SK-N-SH treated with all-trans-retinoic acid at 6 μM for 48 hours (cell line): ENCODE data around the gene TFCP2.

Experiments
- ATAC-seq: fragments of 200-7000 bp; cut with Tn5 transposase; 3 replicates; pipeline ENCODE4 v1.9.1; 2020; ENCODE audit warnings: mild to moderate bottlenecking, moderate library complexity
- ARNTL ChIP-seq: fragments of 450-650 bp; formaldehyde crosslinking; IDR thresholded peaks from 2 replicates; pipeline ENCODE4 v1.5.0; 2020; ENCODE audit warnings: low read depth, mild to moderate bottlenecking, moderate library complexity, borderline replicate concordance
- BACH2 ChIP-seq: fragments of 250-450 bp; sonication (Bioruptor Pico); IDR thresholded peaks from 2 replicates; pipeline ENCODE4 v1.9.0; 2021; ENCODE audit warnings: mild to moderate bottlenecking, borderline replicate concordance
- CSDC2 ChIP-seq: fragments of 250-450 bp; sonication (Bioruptor Pico); IDR thresholded peaks from 2 replicates; pipeline ENCODE4 v1.5.0; 2020; ENCODE audit warnings: mild to moderate bottlenecking, moderate library complexity
- ESRRG ChIP-seq: fragments of 250-450 bp; sonication (Bioruptor Pico); IDR thresholded peaks from 2 replicates; pipeline ENCODE4 v1.6.1; 2021; ENCODE audit warnings: mild to moderate bottlenecking
- GLIS3 ChIP-seq: fragments of 250-450 bp; sonication (Bioruptor Pico); IDR thresholded peaks from 2 replicates; pipeline ENCODE4 v1.5.0; 2020; ENCODE audit warnings: mild to moderate bottlenecking, moderate library complexity
- OSR1 ChIP-seq: fragments of 250-450 bp; sonication (Bioruptor Pico); IDR thresholded peaks from 2 replicates; pipeline ENCODE4 v1.8.0; 2022; ENCODE audit warnings: moderate library complexity, mild to moderate bottlenecking, inconsistent platforms
- POU6F1 ChIP-seq: fragments of 250-450 bp; sonication (Bioruptor Pico); IDR thresholded peaks from 2 replicates; pipeline ENCODE4 v1.8.0; 2021; ENCODE audit warnings: low read depth, mild to moderate bottlenecking, moderate library complexity, borderline replicate concordance
- PPARA ChIP-seq: fragments of 250-450 bp; sonication (Bioruptor Pico); IDR thresholded peaks from 2 replicates; pipeline ENCODE4 v1.5.0; 2020; ENCODE audit warnings: mild to moderate bottlenecking, borderline replicate concordance
- RARB ChIP-seq: fragments of 250-450 bp; sonication (Bioruptor Pico); IDR thresholded peaks from 2 replicates; pipeline ENCODE4 v1.8.0; 2021; ENCODE audit warnings: mild to moderate bottlenecking, moderate library complexity
- SNAI2 ChIP-seq: fragments of 250-450 bp; sonication (Bioruptor Pico); IDR thresholded peaks from 2 replicates; pipeline ENCODE4 v1.5.0; 2020; ENCODE audit warnings: mild to moderate bottlenecking, moderate library complexity
- TCF4 ChIP-seq: fragments of 250-450 bp; sonication (Bioruptor Pico); IDR thresholded peaks from 2 replicates; pipeline ENCODE4 v1.8.0; 2021; ENCODE audit warnings: mild to moderate bottlenecking, moderate library complexity, borderline replicate concordance
- TOX ChIP-seq: fragments of 250-450 bp; sonication (Bioruptor Pico); IDR thresholded peaks from 2 replicates; pipeline ENCODE4 v1.8.0; 2021; ENCODE audit warnings: mild to moderate bottlenecking, moderate library complexity, borderline replicate concordance
- TSHZ2 ChIP-seq: fragments of 250-450 bp; sonication (Bioruptor Pico); IDR thresholded peaks from 2 replicates; pipeline ENCODE4 v1.5.0; 2020; ENCODE audit warnings: mild to moderate bottlenecking, moderate library complexity
- ZFP3 ChIP-seq: fragments of 250-450 bp; sonication (Bioruptor Pico); IDR thresholded peaks from 2 replicates; pipeline ENCODE4 v1.5.0; 2020; ENCODE audit warnings: mild to moderate bottlenecking, moderate library complexity
- ZFP30 ChIP-seq: fragments of 450-650 bp; formaldehyde crosslinking; IDR thresholded peaks from 2 replicates; pipeline ENCODE4 v1.5.0; 2022; ENCODE audit warnings: mild to moderate bottlenecking, moderate library complexity
- ZNF565 ChIP-seq: fragments of 450-650 bp; formaldehyde crosslinking; conservative IDR thresholded peaks from 2 replicates; pipeline ENCODE4 v1.5.0; 2020; ENCODE audit warnings: low read depth, mild to moderate bottlenecking, moderate library complexity
- ZNF70 ChIP-seq: fragments of 450-650 bp; formaldehyde crosslinking; IDR thresholded peaks from 2 replicates; pipeline ENCODE4 v1.5.0; 2020; ENCODE audit warnings: mild to moderate bottlenecking, moderate library complexity
- ZNF8 ChIP-seq: fragments of 450-650 bp; formaldehyde crosslinking; IDR thresholded peaks from 2 replicates; pipeline ENCODE4 v1.5.0; 2020; ENCODE audit warnings: mild to moderate bottlenecking, moderate library complexity
- TF ChIP-seq, protein P1 (sequence below): fragments of 250-450 bp; sonication (Bioruptor Pico); IDR thresholded peaks from 2 replicates; pipeline ENCODE4 v1.8.0; 2020; ENCODE audit warnings: mild to moderate bottlenecking, moderate library complexity, borderline replicate concordance
- TF ChIP-seq, protein P2 (sequence below): fragments of 250-450 bp; sonication (Bioruptor Pico); IDR thresholded peaks from 2 replicates; pipeline ENCODE4 v1.5.1; 2020; ENCODE audit warnings: low read depth, mild to moderate bottlenecking, moderate library complexity
- TF ChIP-seq, protein P3 (sequence below): fragments of 250-450 bp; sonication (Bioruptor Pico); IDR thresholded peaks from 2 replicates; pipeline ENCODE4 v1.5.1; 2021; ENCODE audit warnings: mild to moderate bottlenecking, moderate library complexity

TFCP2 gene

GRCh38 chr12:51126297-51126696 is 46.6 kb downstream of the TFCP2 start:
- TF ChIP-seq TOX (no peak), POU6F1 (CRISPR knock-in tag) (no peak), ZFP3 (CRISPR knock-in tag) (no peak), ZNF8 (CRISPR knock-in tag) (no peak), OSR1 (CRISPR knock-in tag) (no peak), GLIS3 (no peak), RARB (no peak), ZFP30 (CRISPR knock-in tag) (no peak), BACH2 (CRISPR knock-in tag) (no peak), CSDC2 (CRISPR knock-in tag) (no peak), ZNF70 (no peak), ZNF565 (CRISPR knock-in tag) (no peak), TSHZ2 (CRISPR knock-in tag) (no peak), ESRRG (no peak), TCF4 (no peak), PPARA (no peak), ARNTL (CRISPR knock-in tag) (no peak)
- TF ChIP-seq, protein P1, sequence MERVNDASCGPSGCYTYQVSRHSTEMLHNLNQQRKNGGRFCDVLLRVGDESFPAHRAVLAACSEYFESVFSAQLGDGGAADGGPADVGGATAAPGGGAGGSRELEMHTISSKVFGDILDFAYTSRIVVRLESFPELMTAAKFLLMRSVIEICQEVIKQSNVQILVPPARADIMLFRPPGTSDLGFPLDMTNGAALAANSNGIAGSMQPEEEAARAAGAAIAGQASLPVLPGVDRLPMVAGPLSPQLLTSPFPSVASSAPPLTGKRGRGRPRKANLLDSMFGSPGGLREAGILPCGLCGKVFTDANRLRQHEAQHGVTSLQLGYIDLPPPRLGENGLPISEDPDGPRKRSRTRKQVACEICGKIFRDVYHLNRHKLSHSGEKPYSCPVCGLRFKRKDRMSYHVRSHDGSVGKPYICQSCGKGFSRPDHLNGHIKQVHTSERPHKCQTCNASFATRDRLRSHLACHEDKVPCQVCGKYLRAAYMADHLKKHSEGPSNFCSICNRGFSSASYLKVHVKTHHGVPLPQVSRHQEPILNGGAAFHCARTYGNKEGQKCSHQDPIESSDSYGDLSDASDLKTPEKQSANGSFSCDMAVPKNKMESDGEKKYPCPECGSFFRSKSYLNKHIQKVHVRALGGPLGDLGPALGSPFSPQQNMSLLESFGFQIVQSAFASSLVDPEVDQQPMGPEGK (CRISPR knock-in tag), result no peak
- no peak for ATAC-seq

GRCh38 chr12:51124504-51124903 is 48.4 kb downstream of the TFCP2 start:
- TF ChIP-seq ZNF8 (CRISPR knock-in tag) (no peak), SNAI2 (CRISPR knock-in tag) (no peak), ZNF70 (no peak), OSR1 (CRISPR knock-in tag) (no peak), ZFP3 (CRISPR knock-in tag) (no peak), POU6F1 (CRISPR knock-in tag) (no peak), ZNF565 (CRISPR knock-in tag) (no peak), PPARA (no peak)
- TF ChIP-seq, protein P2, sequence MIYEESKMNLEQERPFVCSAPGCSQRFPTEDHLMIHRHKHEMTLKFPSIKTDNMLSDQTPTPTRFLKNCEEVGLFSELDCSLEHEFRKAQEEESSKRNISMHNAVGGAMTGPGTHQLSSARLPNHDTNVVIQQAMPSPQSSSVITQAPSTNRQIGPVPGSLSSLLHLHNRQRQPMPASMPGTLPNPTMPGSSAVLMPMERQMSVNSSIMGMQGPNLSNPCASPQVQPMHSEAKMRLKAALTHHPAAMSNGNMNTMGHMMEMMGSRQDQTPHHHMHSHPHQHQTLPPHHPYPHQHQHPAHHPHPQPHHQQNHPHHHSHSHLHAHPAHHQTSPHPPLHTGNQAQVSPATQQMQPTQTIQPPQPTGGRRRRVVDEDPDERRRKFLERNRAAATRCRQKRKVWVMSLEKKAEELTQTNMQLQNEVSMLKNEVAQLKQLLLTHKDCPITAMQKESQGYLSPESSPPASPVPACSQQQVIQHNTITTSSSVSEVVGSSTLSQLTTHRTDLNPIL (CRISPR knock-in tag), result no peak
- TF ChIP-seq, protein P3, sequence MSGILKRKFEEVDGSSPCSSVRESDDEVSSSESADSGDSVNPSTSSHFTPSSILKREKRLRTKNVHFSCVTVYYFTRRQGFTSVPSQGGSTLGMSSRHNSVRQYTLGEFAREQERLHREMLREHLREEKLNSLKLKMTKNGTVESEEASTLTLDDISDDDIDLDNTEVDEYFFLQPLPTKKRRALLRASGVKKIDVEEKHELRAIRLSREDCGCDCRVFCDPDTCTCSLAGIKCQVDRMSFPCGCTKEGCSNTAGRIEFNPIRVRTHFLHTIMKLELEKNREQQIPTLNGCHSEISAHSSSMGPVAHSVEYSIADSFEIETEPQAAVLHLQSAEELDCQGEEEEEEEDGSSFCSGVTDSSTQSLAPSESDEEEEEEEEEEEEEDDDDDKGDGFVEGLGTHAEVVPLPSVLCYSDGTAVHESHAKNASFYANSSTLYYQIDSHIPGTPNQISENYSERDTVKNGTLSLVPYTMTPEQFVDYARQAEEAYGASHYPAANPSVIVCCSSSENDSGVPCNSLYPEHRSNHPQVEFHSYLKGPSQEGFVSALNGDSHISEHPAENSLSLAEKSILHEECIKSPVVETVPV (CRISPR knock-in tag), result no peak
- TF ChIP-seq, protein P1 (CRISPR knock-in tag), result no peak
- no peak for ATAC-seq
